DOHH2 (cell line): ENCODE results near the gene CELA2B.

Source experiments
- H3F3A ChIP-seq: fragments of 200-600 bp; sonication (generic), shearing (Covaris generic); 2 replicates; pipeline ENCODE4 v1.6.0; 2016; ENCODE audit warnings: antibody characterized with exemption, mild to moderate bottlenecking; ENCODE audit not compliant: control insufficient read depth, insufficient read depth
- H3K27ac ChIP-seq: fragments of 200-600 bp; sonication (generic); 2 replicates; pipeline ENCODE4 v1.5.1; 2014; ENCODE audit warnings: low read depth, mild to moderate bottlenecking, low read length, moderate library complexity
- H3K27me3 ChIP-seq: fragments of 200-600 bp; sonication (generic); 2 replicates; pipeline ENCODE4 v1.6.1; 2014; ENCODE audit warnings: mild to moderate bottlenecking, low read length, mixed read lengths; ENCODE audit not compliant: control insufficient read depth
- H3K36me3 ChIP-seq: fragments of 200-600 bp; sonication (generic); 2 replicates; pipeline ENCODE4 v1.6.1; 2014; ENCODE audit warnings: mild to moderate bottlenecking, low read length, moderate library complexity, mixed read lengths; ENCODE audit not compliant: control insufficient read depth
- H3K4me1 ChIP-seq: fragments of 200-600 bp; sonication (generic); 2 replicates; pipeline ENCODE4 v1.6.1; 2014; ENCODE audit warnings: mild to moderate bottlenecking, low read length, mixed read lengths; ENCODE audit not compliant: control insufficient read depth
- H3K4me2 ChIP-seq: fragments of 200-600 bp; sonication (generic); 2 replicates; pipeline ENCODE4 v1.6.0; 2014; ENCODE audit warnings: mild to moderate bottlenecking, low read length, moderate library complexity
- H3K4me3 ChIP-seq: fragments of 200-600 bp; sonication (generic); 2 replicates; pipeline ENCODE4 v1.5.1; 2014; ENCODE audit warnings: mild to moderate bottlenecking, low read length, mixed read lengths
- H3K79me2 ChIP-seq: fragments of 200-600 bp; sonication (generic); 2 replicates; pipeline ENCODE4 v1.6.1; 2014; ENCODE audit warnings: mild to moderate bottlenecking, low read length, mixed read lengths; ENCODE audit not compliant: control insufficient read depth
- H3K9me2 ChIP-seq: fragments of 200-600 bp; sonication (generic); replicated peaks from 2 replicates; pipeline ENCODE4 v1.6.1; 2014; ENCODE audit warnings: mild to moderate bottlenecking, low read length, mixed read lengths; ENCODE audit not compliant: control insufficient read depth
- H3K9me3 ChIP-seq: fragments of 200-600 bp; sonication (generic); 2 replicates; pipeline ENCODE4 v1.6.1; 2014; ENCODE audit warnings: antibody characterized with exemption, low read length, mixed read lengths; ENCODE audit not compliant: control insufficient read depth, insufficient read depth
- H4K20me1 ChIP-seq: fragments of 200-600 bp; sonication (generic); 2 replicates; pipeline ENCODE4 v1.6.0; 2014; ENCODE audit warnings: low read depth, mild to moderate bottlenecking, antibody characterized with exemption, low read length, moderate library complexity; ENCODE audit not compliant: control insufficient read depth, insufficient read depth
- CTCF ChIP-seq: fragments of 200-600 bp; sonication (generic); IDR thresholded peaks from one replicate; pipeline ENCODE4 v1.5.1; 2014; ENCODE audit warnings: antibody characterized with exemption, mild to moderate bottlenecking, low read depth, low read length; ENCODE audit not compliant: poor library complexity, severe bottlenecking
- EZH2phosphoT487 ChIP-seq: fragments of 200-600 bp; sonication (generic); IDR thresholded peaks from 2 replicates; pipeline ENCODE4 v1.6.1; 2017; ENCODE audit warnings: borderline replicate concordance, mild to moderate bottlenecking, antibody characterized with exemption, low read length, moderate library complexity, mixed read lengths

Gene CELA2B

GRCh38 chr1:15443281-15443680, 32.6 kb upstream of the CELA2B start:
- Histone ChIP-seq H3K27me3 (peaks cover 3% of the 10 kb centered on the region; the same call in 1 of the 2 replicates), H3K4me2 (no peak overlapping the region), H3K4me3 (no peak overlapping the region), H3K27ac (no peak overlapping the region), H3K9me2 (no peaks in the 10 kb centered on the region), H3K9me3 (no peaks in the 10 kb centered on the region), H4K20me1 (no peaks in the 10 kb centered on the region), H3F3A (no peaks in the 10 kb centered on the region), H3K36me3 (no peaks in the 10 kb centered on the region), H3K4me1 (no peaks in the 10 kb centered on the region), H3K79me2 (no peaks in the 10 kb centered on the region)
- TF ChIP-seq CTCF (no peak), EZH2phosphoT487 (no peak)

GRCh38 chr1:15444468-15445389, 31.2 kb upstream of the CELA2B start:
- H3F3A ChIP-seq, result no peaks in the 10 kb centered on the region
- TF ChIP-seq EZH2phosphoT487, result no peak
- no peak for TF ChIP-seq CTCF

GRCh38 chr1:15445390-15446122, 30.3 kb upstream of the CELA2B start:
- no peak overlapping the region for H3K4me3 ChIP-seq
- no peaks in the 10 kb centered on the region for H3F3A ChIP-seq
- no peaks in the 10 kb centered on the region for H3K9me2 ChIP-seq
- no peak overlapping the region for H3K4me2 ChIP-seq
- H3K27ac ChIP-seq, result no peak overlapping the region
- no peaks in the 10 kb centered on the region for H3K9me3 ChIP-seq
- TF ChIP-seq CTCF (no peak), EZH2phosphoT487 (no peak)
- H3K79me2 ChIP-seq, result no peaks in the 10 kb centered on the region
- peaks cover 3% of the 10 kb centered on the region; the same call in 1 of the 2 replicates for H3K27me3 ChIP-seq
- H3K36me3 ChIP-seq, result no peaks in the 10 kb centered on the region
- H4K20me1 ChIP-seq, result no peaks in the 10 kb centered on the region
- H3K4me1 ChIP-seq, result no peaks in the 10 kb centered on the region

More at GRCh38 chr1:15444468-15445389, 31.2 kb upstream of the CELA2B start:
- H3K79me2 ChIP-seq, result no peaks in the 10 kb centered on the region
- peaks cover 3% of the 10 kb centered on the region; the same call in 1 of the 2 replicates for H3K27me3 ChIP-seq
- H3K36me3 ChIP-seq, result no peaks in the 10 kb centered on the region
- no peaks in the 10 kb centered on the region for H3K4me1 ChIP-seq
- H3K4me3 ChIP-seq, result no peak overlapping the region
- no peak overlapping the region for H3K4me2 ChIP-seq
- H4K20me1 ChIP-seq, result no peaks in the 10 kb centered on the region
- H3K9me3 ChIP-seq, result no peaks in the 10 kb centered on the region
- no peak overlapping the region for H3K27ac ChIP-seq
- H3K9me2 ChIP-seq, result no peaks in the 10 kb centered on the region
